ENCODE measurements around the gene GJA4.
"Not testable (repeated sequence)": the region's sequence is repeated elsewhere in the genome, so short reads cannot be mapped to it uniquely, and the experiment has no call there.

Gene GJA4

GRCh38 chr1:34770891-34771504 is 21.8 kb upstream of the GJA4 start:
- DNase-seq (ENCODE audit: low read depth): no peak

GRCh38 chr1:34771573-34772371 is 21.0 kb upstream of the GJA4 start:
- DNase-seq (ENCODE audit: low read depth): no peak

- DNase-seq (ENCODE audit: low read depth): not testable (repeated sequence)
Measured at GRCh38 chr1:34773114-34773513, 19.7 kb upstream of the GJA4 start.

- no peak for DNase-seq (ENCODE audit: low read depth)
Measured at GRCh38 chr1:34774957-34775356, 17.8 kb upstream of the GJA4 start.

GRCh38 chr1:34776911-34777310 is 15.9 kb upstream of the GJA4 start:
- DNase-seq (ENCODE audit: low read depth): no peak

GRCh38 chr1:34777519-34778321 is 15.1 kb upstream of the GJA4 start:
- no peak for DNase-seq (ENCODE audit: low read depth)

- DNase-seq (ENCODE audit: low read depth): no peak
Measured at GRCh38 chr1:34778381-34778780, 14.4 kb upstream of the GJA4 start.

- no peak for DNase-seq (ENCODE audit: low read depth)
Measured at GRCh38 chr1:34779005-34779404, 13.8 kb upstream of the GJA4 start.

GRCh38 chr1:34779526-34779925 is 13.3 kb upstream of the GJA4 start:
- no peak for DNase-seq (ENCODE audit: low read depth)

- no peak for DNase-seq (ENCODE audit: low read depth)
Measured at GRCh38 chr1:34779962-34780361, 12.8 kb upstream of the GJA4 start.

- DNase-seq (ENCODE audit: low read depth): no peak
Measured at GRCh38 chr1:34780528-34780927, 12.3 kb upstream of the GJA4 start.

GRCh38 chr1:34781071-34781843 is 11.5 kb upstream of the GJA4 start, which contains the start of gene GJB3:
Gene GJB3, plus strand, starts transcription at chr1:34781214. Its CDS starts 3,549 bp downstream, at chr1:34784763.
- DNase-seq (ENCODE audit: low read depth): no peak

GRCh38 chr1:34781844-34782391 is 10.9 kb upstream of the GJA4 start:
- DNase-seq (ENCODE audit: low read depth): no peak

- DNase-seq (ENCODE audit: low read depth): no peak
Measured at GRCh38 chr1:34784751-34785221, 8.0 kb upstream of the GJA4 start.

GRCh38 chr1:34785231-34785874 is 7.4 kb upstream of the GJA4 start:
- DNase-seq (ENCODE audit: low read depth): no peak

GRCh38 chr1:34785875-34786470 is 6.8 kb upstream of the GJA4 start:
- DNase-seq (ENCODE audit: low read depth): no peak

GRCh38 chr1:34786521-34787325 is 6.1 kb upstream of the GJA4 start:
- no peak for DNase-seq (ENCODE audit: low read depth)

GRCh38 chr1:34787461-34788420 is 5.1 kb upstream of the GJA4 start:
- DNase-seq (ENCODE audit: low read depth): no peak

GRCh38 chr1:34790985-34791384 is 1.8 kb upstream of the GJA4 start:
- DNase-seq (ENCODE audit: low read depth): no peak
